22Rv1 (cell line): ENCODE data around the gene TEX44.

Experiments
- H3K27ac ChIP-seq: fragments of 450-650 bp; 2 replicates; pipeline ENCODE4 v1.5.1; 2017
- ZFX ChIP-seq: fragments of 450-650 bp; IDR thresholded peaks from 2 replicates; pipeline ENCODE4 v1.6.1; 2017; ENCODE audit warnings: antibody characterized with exemption, borderline replicate concordance
- TF ChIP-seq, protein P1 (sequence below): fragments of 450-650 bp; IDR thresholded peaks from 2 replicates; pipeline ENCODE4 v1.5.1; 2017; ENCODE audit warnings: mild to moderate bottlenecking

TEX44 gene

DNA sequence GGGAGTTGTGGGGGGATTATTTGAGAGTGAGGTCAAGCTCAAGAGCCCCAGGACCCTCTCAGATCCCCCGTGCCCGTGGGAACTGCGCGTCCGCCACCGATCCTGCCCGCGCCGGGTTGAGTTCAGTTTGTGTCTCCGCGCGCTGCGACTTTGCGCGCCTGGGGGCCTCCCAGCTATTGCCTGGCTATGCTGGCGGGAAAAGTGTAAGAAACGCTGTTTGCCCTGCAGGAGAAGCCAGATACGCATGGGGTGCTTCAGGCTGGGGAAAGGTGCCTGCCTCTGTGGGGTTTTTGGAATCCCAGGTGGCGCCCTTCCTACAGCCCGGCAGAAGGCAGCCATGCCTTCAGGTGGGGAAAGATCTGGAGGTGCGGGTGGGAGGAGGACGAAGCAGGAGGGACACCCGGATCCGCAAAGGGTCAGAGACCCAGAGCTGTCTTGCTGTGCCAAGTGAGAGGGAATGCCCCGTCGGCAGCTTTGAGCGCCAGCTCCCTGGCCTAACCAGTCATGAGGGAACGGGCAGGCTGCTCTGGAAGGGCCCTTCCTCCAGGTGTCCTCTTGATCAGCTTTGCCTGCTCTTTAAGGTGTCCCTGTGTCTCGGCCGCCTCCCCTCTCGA, 22.5 kb downstream of the TEX44 start:
- no peak for TF ChIP-seq ZFX
- TF ChIP-seq, protein P1, sequence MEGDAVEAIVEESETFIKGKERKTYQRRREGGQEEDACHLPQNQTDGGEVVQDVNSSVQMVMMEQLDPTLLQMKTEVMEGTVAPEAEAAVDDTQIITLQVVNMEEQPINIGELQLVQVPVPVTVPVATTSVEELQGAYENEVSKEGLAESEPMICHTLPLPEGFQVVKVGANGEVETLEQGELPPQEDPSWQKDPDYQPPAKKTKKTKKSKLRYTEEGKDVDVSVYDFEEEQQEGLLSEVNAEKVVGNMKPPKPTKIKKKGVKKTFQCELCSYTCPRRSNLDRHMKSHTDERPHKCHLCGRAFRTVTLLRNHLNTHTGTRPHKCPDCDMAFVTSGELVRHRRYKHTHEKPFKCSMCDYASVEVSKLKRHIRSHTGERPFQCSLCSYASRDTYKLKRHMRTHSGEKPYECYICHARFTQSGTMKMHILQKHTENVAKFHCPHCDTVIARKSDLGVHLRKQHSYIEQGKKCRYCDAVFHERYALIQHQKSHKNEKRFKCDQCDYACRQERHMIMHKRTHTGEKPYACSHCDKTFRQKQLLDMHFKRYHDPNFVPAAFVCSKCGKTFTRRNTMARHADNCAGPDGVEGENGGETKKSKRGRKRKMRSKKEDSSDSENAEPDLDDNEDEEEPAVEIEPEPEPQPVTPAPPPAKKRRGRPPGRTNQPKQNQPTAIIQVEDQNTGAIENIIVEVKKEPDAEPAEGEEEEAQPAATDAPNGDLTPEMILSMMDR: no peak; the same call in 1 of the 2 replicates
- no peak overlapping the region for H3K27ac ChIP-seq

DNA sequence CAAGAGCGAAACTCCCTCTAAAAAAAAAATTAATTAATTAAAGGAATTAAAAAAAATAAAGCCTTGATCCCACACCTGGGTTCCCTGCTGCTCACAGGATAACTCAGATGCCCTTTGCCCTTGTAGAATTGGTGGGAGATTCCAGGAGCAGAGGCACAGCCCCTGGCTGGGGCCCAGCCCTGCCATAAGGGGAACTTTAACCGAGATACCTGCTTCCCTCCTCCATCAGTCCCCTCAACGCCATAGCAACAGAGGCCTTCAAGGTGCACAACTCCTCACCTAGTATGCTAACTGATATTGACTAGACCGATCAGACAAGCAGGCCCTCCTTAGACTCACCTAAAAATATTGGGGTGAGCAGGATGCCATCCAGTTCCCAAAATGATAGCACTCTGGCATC, 23.6 kb downstream of the TEX44 start:
- TF ChIP-seq ZFX: no peak
- TF ChIP-seq, protein P1: no peak
- H3K27ac ChIP-seq: no peak overlapping the region

DNA sequence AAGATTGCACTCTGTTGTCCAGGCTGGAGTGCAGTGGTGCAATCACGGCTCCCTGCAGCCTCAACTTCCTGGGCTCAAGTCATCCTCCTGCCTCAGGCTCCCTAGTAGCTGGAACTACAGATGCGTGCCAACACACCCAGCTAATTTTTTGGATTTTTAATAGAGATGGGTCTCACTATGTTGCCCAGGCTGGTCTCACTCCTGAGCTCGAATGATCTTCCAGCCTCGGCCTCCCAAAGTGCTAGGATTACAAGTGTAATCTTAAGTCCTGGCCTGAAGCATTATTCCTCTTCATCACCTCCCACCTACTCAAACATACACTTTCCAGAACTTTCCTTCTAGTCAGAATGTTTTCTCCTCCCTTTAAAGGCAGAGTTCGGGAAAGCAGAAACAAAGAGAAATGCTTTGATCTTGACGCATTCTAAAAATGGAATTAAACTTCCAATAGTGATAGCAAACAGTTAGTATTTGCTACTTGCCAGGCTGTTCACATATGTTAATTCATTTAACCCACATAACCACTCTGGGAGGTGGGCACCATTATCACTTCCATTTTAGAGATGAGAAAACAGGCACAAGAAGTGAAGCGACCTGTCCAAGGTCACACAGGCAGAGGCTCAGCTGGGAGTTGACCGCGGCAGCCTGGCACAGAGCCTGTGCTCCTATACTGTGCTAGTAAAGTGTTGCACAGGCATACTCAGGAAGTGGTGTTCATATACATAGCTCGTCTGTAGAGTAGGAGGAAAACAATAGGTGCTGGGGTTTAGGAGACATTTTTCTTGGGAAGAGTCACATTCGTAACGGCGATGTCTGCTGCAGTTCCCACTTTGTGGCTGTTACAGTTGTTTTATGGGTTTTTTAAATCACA, 24.6 kb downstream of the TEX44 start:
- TF ChIP-seq ZFX: no peak
- TF ChIP-seq, protein P1: no peak
- no peak overlapping the region for H3K27ac ChIP-seq

DNA sequence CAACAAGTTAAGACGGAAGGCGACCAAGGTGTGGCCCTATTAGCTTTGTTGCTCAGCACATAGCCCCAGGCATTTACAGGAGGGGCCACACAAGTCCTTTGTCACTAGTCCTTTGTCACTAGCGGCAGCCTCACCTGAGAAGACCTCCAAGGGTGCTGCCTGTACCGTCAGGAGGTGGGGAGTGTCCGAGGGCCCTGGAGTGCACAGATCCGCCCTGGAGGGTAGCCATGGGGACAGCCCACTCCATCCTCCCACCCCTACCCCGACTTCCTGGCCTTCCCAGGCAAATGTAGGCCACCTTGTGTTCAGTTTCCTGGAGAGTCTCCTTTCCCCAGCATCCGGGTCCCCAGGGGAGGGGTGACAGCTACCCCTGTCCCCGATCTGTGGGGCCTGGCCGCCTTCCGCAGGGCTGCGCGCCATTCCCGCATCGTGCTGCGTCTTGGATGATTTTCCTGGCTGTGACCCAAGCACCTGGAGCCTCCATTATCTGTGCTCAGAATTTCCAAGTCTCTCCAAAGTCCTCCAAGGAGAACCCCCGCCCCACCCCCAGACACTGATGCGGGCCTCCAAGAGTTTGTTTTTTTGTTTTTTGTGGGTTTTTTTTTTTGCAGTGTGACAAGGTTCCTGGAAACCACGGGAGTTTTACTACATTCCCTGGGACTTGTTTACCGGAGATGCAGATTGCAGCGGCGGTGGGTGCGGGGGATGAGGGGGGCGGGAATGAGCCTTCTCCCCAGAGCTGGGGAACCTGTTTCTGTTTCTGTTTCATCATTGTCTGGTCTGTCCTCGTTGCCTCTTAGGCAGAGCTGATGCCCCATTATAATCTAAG, 28.6 kb downstream of the TEX44 start:
- no peak for TF ChIP-seq ZFX
- TF ChIP-seq, protein P1: no peak
- H3K27ac ChIP-seq: peak overlapping the region; percentile 66

DNA sequence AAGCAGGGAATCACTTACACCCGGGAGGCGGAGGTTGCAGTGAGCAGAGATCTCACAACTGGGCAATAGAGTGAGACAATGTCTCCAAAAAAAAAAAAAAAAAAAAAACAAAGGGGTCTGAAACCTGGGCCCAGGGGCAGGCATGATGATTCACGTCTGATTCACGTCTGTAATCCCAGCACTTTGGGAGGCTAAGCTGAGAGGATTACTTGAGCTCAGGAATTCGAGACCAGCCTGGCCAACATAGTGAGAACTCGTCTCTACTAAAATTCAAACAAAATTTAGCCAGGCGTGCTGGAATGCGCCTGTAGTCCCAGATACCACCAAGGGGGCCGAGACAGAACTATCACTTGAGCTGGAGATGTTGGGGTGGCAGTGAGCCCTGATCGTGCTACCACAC, 30.3 kb downstream of the TEX44 start:
- no peak overlapping the region for H3K27ac ChIP-seq
- TF ChIP-seq, protein P1: no peak
- TF ChIP-seq ZFX: no peak

DNA sequence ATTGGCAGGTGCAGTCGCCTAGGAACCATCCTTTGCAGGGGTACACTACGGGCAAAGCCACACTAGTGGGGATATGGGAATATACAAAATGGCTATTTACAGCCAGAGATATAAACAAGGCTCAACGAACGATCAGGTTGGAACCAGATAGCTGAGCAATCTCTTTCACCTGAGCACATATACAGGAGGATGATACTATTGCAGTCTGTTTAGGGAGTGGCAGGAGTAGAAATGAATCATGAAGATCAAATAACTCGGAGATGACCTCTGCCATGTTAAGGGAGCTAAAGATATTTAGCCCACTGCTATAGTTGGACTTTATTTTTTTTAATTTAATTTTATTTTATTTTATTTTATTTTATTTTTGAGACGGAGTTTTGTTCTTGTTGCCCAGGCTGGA, 33.8 kb downstream of the TEX44 start:
- TF ChIP-seq, protein P1: no peak
- no peak for TF ChIP-seq ZFX

More for the DNA sequence above, 33.8 kb downstream of the TEX44 start:
- no peak overlapping the region for H3K27ac ChIP-seq
